Measurements from ENCODE around the gene CGA.

DNA sequence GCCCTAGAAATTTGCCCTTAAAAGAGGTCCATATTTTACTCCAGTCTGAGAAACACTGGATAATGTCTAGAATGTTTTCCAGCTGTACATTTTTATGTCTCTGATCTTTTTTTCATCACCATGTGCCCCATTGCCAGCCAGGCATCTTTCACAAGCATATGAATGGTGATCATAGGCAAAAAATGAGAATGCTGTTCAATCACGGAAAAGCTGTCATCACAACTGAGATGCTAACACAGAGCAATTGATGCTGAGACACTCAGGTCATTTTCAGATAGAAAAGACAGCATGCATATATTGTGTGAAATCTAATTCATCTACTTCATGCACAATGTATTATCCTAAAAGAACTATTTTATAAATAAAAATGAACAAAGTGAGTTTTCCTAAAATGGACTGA is 41.6 kb downstream of the CGA start:
- TF ChIP-seq, protein P1, sequence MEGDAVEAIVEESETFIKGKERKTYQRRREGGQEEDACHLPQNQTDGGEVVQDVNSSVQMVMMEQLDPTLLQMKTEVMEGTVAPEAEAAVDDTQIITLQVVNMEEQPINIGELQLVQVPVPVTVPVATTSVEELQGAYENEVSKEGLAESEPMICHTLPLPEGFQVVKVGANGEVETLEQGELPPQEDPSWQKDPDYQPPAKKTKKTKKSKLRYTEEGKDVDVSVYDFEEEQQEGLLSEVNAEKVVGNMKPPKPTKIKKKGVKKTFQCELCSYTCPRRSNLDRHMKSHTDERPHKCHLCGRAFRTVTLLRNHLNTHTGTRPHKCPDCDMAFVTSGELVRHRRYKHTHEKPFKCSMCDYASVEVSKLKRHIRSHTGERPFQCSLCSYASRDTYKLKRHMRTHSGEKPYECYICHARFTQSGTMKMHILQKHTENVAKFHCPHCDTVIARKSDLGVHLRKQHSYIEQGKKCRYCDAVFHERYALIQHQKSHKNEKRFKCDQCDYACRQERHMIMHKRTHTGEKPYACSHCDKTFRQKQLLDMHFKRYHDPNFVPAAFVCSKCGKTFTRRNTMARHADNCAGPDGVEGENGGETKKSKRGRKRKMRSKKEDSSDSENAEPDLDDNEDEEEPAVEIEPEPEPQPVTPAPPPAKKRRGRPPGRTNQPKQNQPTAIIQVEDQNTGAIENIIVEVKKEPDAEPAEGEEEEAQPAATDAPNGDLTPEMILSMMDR (IDR thresholded peaks at IDR 0.05) = no peak
- no peak for TF ChIP-seq POLR2AphosphoS5 (IDR thresholded peaks at IDR 0.05)
- no peak for TF ChIP-seq EP300 (IDR thresholded peaks at IDR 0.05)
